ENCODE results near the gene EPHA1.

The EPHA1 gene

GRCh38 chr7:143369678-143370651 is 38.7 kb downstream of the EPHA1 start:
- Histone ChIP-seq H3K36me3 (ENCODE audit: insufficient read depth, low read length) (no peaks in the 10 kb centered on the region), H3K9me3 (ENCODE audit: low read depth, low read length) (no peaks in the 10 kb centered on the region), H3K9ac (ENCODE audit: insufficient read length) (no peak overlapping the region), H3K27ac (no peak overlapping the region), H3K4me3 (no peak overlapping the region)
- no peak for TF ChIP-seq POLR2AphosphoS5 (IDR thresholded peaks at IDR 0.05; ENCODE audit: borderline replicate concordance, low read depth, low read length)
- no peak for TF ChIP-seq EZH2 (IDR thresholded peaks at IDR 0.05)
- TF ChIP-seq FOXP2 (optimal IDR thresholded peaks at IDR 0.05; ENCODE audit: control extremely low read depth, extremely low read length, insufficient read depth), result no peak
- DNase-seq (ENCODE audit: low read depth, low spot score), result no peak

- Histone ChIP-seq H3K9me3 (ENCODE audit: low read depth, low read length) (no peaks in the 10 kb centered on the region), H3K36me3 (ENCODE audit: insufficient read depth, low read length) (no peaks in the 10 kb centered on the region), H3K9ac (ENCODE audit: insufficient read length) (no peak overlapping the region), H3K4me3 (no peak overlapping the region), H3K27ac (no peak overlapping the region)
- no peak for DNase-seq (ENCODE audit: low read depth, low spot score)
- TF ChIP-seq FOXP2 (optimal IDR thresholded peaks at IDR 0.05; ENCODE audit: control extremely low read depth, extremely low read length, insufficient read depth) (no peak), POLR2AphosphoS5 (IDR thresholded peaks at IDR 0.05; ENCODE audit: borderline replicate concordance, low read depth, low read length) (no peak), EZH2 (IDR thresholded peaks at IDR 0.05) (no peak)
Measured at GRCh38 chr7:143368387-143368786, 40.3 kb downstream of the EPHA1 start.

GRCh38 chr7:143367972-143368371 is 40.7 kb downstream of the EPHA1 start:
- DNase-seq (ENCODE audit: low read depth, low spot score), result no peak
- H3K9ac ChIP-seq (ENCODE audit: insufficient read length), result no peak overlapping the region
- no peak overlapping the region for H3K27ac ChIP-seq
- H3K4me3 ChIP-seq, result no peak overlapping the region
- TF ChIP-seq EZH2 (IDR thresholded peaks at IDR 0.05) (no peak), FOXP2 (optimal IDR thresholded peaks at IDR 0.05; ENCODE audit: control extremely low read depth, extremely low read length, insufficient read depth) (no peak), POLR2AphosphoS5 (IDR thresholded peaks at IDR 0.05; ENCODE audit: borderline replicate concordance, low read depth, low read length) (no peak)
- no peaks in the 10 kb centered on the region for H3K9me3 ChIP-seq (ENCODE audit: low read depth, low read length)
- no peaks in the 10 kb centered on the region for H3K36me3 ChIP-seq (ENCODE audit: insufficient read depth, low read length)

- Histone ChIP-seq H3K27ac (no peak overlapping the region), H3K36me3 (ENCODE audit: insufficient read depth, low read length) (no peaks in the 10 kb centered on the region), H3K9me3 (ENCODE audit: low read depth, low read length) (no peaks in the 10 kb centered on the region), H3K4me3 (no peak overlapping the region), H3K9ac (ENCODE audit: insufficient read length) (no peak overlapping the region)
- no peak for DNase-seq (ENCODE audit: low read depth, low spot score)
- TF ChIP-seq EZH2 (IDR thresholded peaks at IDR 0.05) (no peak), FOXP2 (optimal IDR thresholded peaks at IDR 0.05; ENCODE audit: control extremely low read depth, extremely low read length, insufficient read depth) (no peak), POLR2AphosphoS5 (IDR thresholded peaks at IDR 0.05; ENCODE audit: borderline replicate concordance, low read depth, low read length) (no peak)
Measured at GRCh38 chr7:143363016-143363937, 45.4 kb downstream of the EPHA1 start.

- H3K27ac ChIP-seq, result no peak within 1 kb of the TSS
- no peak for DNase-seq (ENCODE audit: low read depth, low spot score)
- TF ChIP-seq EZH2 (IDR thresholded peaks at IDR 0.05) (no peak), POLR2AphosphoS5 (IDR thresholded peaks at IDR 0.05; ENCODE audit: borderline replicate concordance, low read depth, low read length) (no peak), FOXP2 (optimal IDR thresholded peaks at IDR 0.05; ENCODE audit: control extremely low read depth, extremely low read length, insufficient read depth) (no peak)
- H3K4me3 ChIP-seq, result peak within 1 kb of the TSS; percentile 70
- H3K9ac ChIP-seq (ENCODE audit: insufficient read length), result no peak within 1 kb of the TSS
- H3K36me3 ChIP-seq (ENCODE audit: insufficient read depth, low read length), result no peaks in the 10 kb centered on the region
- no peaks in the 10 kb centered on the region for H3K9me3 ChIP-seq (ENCODE audit: low read depth, low read length)
Measured at GRCh38 chr7:143362131-143363015, 46.3 kb downstream of the EPHA1 start, which contains the start of gene FAM131B. Gene FAM131B (minus strand): TSS chr7:143362713. CDS start chr7:143362603, 110 bp downstream.

GRCh38 chr7:143361552-143362130 is 47.0 kb downstream of the EPHA1 start:
- no peak for TF ChIP-seq POLR2AphosphoS5 (IDR thresholded peaks at IDR 0.05; ENCODE audit: borderline replicate concordance, low read depth, low read length)
- no peak for TF ChIP-seq FOXP2 (optimal IDR thresholded peaks at IDR 0.05; ENCODE audit: control extremely low read depth, extremely low read length, insufficient read depth)
- TF ChIP-seq EZH2 (IDR thresholded peaks at IDR 0.05), result no peak
- H3K9me3 ChIP-seq (ENCODE audit: low read depth, low read length), result no peaks in the 10 kb centered on the region
- DNase-seq (ENCODE audit: low read depth, low spot score), result no peak
- H3K27ac ChIP-seq, result no peak overlapping the region
- H3K4me3 ChIP-seq, result peak overlapping the region; percentile 70
- H3K36me3 ChIP-seq (ENCODE audit: insufficient read depth, low read length), result no peaks in the 10 kb centered on the region
- no peak overlapping the region for H3K9ac ChIP-seq (ENCODE audit: insufficient read length)
